GM19397 (cell line): ENCODE data around the gene RNF144B.
"Not testable (repeated sequence)": the region's sequence is repeated elsewhere in the genome, so short reads cannot be mapped to it uniquely, and the experiment has no call there.

Experiments used
- ATAC-seq: cut with Tn5 transposase; IDR thresholded peaks from one replicate; pipeline ENCODE4 v1.9.1; 2021; ENCODE audit warnings: mild to moderate bottlenecking, moderate library complexity; ENCODE audit not compliant: unreplicated experiment

Gene RNF144B

DNA sequence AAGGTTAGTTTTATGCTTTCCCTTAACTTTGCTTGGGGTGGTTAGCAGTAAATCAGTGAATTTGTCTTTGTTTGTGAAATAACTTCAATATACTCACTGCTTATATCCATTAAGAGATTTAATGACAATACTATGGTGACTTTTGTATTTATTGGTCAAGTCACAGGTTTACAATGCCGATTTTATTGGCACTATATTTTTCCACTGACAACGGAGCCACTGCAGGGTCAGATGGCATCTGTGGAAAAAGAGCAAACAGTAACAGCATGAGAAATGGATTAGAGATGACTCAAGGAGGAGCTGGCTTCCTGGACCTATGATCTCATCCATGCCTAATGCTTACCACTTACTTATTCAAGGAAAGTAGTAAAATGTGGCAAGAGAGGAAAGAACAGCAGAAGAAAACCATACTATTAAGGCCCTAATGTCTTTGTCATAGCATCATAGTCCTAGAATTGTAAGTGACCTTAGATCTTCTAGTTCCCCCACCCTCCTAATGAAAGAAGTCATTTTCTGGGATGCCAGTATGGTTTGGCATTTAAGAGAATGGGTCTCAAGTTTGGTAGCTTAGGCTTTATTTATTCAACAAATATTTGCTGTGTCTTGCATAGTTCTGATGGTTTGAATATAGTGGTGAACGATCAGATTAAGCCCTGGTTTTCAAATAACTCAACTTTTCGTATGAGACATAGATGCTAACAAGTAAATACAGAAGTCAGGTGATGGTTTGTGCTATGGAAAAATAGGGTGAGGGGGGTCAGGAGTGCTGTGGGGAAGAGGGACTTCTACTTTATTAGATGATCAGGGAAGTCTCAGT, 18.5 kb downstream of the RNF144B start:
- no peak for ATAC-seq

- no peak for ATAC-seq
These were observed 20.0 kb downstream of the RNF144B start for GRCh38 chr6:18406955-18407749.

DNA sequence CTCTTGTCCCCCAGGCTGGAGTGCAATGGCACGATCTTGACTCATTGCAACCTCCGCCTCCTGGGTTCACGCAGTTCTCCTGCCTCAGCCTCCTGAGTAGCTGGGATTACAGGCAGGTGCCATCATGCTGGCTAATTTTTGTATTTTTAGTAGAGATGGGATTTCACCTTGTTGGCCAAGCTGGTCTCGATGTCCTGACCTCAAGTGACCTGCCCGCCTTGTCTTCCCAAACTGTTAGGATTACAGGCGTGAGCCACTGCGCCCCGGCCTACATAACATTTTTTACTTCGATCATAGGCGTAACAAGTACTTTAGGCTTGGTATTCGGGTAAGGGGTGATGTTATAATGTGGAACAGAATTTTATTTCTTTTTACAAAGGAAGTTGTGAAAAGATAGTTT, 22.5 kb downstream of the RNF144B start:
- not testable (repeated sequence) for ATAC-seq

DNA sequence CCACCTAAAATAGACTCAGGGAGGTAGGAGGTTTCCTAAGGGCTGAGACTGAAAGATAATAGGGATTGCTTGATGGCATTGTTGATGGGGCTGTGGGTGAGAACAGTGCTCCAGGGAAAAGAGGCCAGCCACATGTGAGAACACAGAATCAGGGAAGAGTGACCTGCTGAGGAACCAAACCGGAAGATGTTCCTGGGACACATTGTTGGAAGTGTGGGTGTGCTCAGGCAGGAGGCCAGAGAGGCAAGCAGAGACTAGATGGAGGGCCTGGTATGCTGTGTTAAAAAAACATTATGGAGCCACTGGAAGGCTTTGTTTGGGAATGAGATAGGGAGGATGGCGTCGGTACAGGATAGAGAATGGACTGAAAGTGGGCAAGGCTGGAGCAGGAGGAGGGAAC, 23.3 kb downstream of the RNF144B start:
- ATAC-seq: no peak

- ATAC-seq: no peak
These were observed 24.9 kb downstream of the RNF144B start for GRCh38 chr6:18412068-18412467.

DNA sequence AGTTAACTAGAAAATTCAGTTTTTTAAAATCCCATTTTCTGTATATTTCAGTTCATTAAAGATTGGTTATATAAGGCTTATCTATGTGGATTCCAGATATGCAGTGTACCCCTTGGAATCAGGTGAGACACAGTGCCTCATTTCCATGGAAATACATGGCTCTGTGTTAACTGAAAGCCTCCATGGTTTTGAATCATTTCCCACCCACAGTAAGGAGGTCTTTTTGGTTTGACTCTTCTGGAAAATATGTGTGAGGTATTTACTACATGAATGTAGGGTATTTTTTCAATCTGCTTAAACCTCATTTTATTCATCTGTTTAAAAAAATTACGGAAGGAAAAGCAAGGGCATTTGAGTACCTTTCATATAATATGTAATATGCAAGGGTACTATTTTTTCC, 25.5 kb downstream of the RNF144B start:
- ATAC-seq: no peak

DNA sequence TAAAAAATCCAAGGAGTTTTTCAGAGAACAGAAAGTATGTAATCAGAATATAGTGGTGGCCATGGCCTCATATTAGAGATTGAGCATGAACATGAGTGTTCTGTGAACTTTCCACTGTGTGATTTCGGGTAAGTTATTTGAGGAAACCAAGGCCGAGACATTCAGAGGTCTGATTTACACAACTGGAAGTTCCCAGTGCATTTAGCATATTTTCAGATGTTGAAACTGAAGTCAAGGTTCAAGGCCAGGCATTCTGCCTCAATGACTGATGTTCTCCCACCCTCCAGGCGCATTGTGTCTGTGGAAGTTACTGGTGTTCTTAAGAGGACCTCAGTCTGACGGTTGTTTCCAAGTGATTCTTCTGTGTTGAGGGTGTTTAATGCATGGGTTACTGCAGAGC, 26.2 kb downstream of the RNF144B start:
- no peak for ATAC-seq

- no peak for ATAC-seq
These were observed 27.0 kb downstream of the RNF144B start for GRCh38 chr6:18414116-18414515.

- ATAC-seq: no peak
These were observed 28.1 kb downstream of the RNF144B start for GRCh38 chr6:18415207-18415606.

GRCh38 chr6:18415671-18416340, 28.7 kb downstream of the RNF144B start:
- no peak for ATAC-seq

DNA sequence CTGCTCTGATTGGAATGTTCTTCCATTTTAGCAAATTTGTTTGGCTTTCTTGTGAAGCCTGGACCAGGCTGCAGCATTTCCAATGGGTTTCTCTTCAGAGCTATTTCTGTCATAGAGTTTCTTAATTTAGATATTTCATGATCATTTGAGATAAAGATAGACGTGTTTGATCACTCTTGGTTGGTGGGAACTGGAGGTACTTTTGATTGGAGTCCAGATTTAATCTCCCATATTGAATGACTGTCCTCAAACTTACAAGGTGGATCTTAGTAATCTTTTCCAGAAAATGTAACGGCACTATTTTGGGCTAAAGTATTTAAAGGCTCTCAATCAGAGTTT, 29.2 kb downstream of the RNF144B start:
- ATAC-seq: no peak

DNA sequence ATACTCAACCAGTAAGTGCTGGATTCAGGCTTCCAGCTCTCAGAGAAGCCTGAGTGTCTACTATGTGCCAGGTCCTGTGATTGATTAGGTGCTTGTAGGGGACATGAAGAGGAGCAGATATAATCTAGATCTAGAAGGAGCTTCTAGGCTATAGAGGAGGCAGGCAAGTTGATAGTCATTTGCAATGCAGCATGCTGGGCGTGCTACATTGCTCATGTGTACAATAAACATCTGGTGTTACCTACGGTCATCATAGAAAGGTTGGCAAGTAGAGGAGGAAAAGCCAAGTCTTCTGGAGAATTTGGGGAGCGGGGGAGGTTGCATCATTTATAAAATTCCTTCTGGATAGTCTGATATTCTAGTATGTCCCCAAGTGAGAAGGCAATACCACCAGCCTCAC, 33.2 kb downstream of the RNF144B start:
- no peak for ATAC-seq

DNA sequence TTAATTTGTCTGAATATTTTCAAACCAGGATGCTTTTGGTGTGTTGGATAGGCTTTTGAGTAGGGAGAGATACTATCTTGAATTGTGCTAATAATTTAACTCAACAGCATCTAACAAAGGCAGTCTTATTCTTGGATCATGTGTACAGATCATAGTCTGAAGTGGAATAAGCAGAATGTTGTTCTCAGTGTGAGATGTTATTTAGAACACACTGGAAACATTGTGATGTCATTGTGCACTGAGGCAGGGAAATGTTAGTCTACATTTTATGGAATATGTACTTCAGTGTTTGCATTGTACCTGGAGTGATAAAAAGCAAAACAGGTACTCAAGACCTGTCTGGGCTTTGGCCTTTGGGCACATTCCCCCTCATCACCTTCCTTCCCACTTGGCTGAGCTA, 35.0 kb downstream of the RNF144B start:
- ATAC-seq: no peak

DNA sequence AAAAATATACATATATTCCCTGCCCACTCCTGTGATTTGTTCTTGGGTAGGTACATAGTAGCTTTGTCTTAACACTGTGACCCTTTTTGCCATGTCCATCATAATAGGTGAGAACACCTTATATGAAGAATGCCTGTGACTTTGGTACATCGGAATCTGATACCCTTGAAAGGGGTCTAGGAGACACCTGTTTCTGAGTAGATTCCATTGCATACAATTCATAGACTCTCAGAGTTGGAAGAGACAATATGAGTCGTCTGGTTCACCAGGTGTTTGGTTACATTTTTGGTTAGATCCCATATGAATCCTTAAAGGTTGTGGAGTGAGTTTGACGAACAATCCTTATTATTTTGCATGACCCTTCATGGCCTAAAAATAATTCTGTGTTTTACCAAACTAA, 36.3 kb downstream of the RNF144B start:
- no peak for ATAC-seq

DNA sequence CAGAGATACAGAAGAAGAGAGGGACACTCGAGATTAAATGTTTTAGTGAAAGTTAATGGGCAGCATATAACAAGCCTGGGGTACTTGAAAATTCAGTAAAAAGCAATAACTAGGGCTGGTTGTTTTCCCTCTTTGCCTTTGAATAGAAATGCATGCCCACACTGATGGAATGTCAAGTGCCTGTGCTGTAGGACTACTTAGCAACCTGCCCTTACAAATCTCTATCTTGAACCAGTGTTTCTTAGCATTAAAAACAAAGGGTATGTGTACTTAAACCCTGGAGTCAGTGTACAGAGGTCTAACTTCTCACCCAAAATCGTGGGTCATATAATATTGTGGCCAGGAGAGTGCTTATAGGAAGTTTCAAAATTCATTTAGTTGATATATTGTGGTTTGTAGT, 37.1 kb downstream of the RNF144B start:
- no peak for ATAC-seq

DNA sequence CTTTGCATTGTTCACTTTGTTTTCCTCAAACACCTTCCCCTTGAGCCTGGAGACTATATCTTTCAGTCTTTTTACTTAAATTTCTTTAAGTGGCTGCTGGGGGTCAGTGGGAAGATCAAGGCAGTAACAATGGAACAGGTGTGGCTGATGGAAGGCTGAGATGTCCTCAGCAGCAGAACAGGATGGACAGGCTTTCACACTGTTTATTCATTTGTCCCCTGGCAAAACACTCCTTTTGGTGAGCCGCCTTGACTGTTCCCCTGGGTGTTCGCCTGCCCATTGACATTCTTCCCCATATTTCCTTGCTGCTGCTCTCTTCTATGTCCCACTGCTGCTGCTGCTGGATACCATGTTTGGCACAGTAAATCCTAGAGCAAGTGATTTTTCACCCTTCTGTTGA, 38.1 kb downstream of the RNF144B start:
- no peak for ATAC-seq

DNA sequence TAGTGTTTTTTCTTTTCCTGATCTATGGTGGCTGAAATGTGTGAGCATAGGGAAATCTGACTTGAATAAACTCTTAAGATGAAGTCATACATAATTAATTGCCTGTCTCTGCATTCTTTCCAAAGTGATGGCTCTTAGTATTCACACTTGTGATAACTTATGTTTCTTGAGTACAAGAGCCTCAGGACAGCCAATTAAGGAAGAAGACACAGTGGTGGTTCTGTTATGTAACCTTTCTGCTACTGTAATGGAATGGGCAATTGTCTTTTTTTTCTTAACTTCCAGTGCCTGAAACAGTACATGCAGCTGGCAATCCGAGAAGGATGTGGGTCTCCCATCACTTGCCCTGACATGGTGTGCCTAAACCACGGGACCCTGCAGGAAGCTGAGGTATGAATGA, 40.1 kb downstream of the RNF144B start:
- ATAC-seq: no peak

DNA sequence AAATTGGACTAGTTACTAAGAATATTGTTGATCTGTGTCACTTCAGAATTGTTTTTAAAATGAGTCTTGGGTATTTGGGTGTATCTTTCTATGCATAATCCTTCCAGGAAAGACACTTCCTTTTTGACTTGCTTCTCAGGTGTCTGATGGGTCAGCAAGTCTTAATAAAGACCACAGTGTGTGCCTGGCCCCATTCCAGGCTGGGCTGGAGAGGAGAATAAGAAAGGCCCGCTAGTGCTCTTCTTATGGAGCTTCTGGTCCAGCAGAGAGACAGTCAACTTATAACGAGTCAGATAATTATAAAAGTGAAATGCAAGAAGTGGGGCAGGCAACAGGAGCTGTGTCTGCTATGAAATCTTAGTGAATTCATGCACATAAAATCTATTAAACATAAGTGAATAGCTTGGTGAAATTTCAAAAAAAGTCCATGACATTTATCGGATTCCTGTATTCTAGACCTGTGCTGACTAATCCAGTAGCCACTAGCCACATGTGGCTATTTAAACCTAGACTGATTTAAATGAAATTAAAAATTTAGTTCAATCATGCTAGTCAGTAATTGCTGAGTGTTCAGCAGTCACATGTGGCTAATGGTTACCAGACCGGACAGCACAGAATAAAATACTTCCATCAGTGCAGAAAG, 42.6 kb downstream of the RNF144B start:
- no peak for ATAC-seq

DNA sequence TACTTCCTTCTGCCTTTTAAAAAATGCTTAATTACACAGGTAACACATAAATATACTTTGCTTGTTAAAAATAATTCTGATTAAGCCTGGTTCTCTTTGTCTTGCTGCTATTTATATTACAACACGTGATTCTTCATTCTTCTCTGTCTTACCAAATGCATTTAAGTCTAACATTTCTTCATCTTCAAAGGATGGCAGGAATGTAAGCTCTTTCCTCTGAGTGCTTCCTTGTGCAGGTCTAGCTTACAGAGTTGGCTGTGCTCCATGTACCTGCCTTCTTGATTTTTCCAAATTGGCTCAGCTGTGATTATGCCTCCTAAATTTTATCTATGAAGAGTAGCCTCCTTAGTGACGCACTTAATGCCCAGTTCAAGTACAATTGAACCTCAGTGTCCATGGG, 44.4 kb downstream of the RNF144B start:
- no peak for ATAC-seq

DNA sequence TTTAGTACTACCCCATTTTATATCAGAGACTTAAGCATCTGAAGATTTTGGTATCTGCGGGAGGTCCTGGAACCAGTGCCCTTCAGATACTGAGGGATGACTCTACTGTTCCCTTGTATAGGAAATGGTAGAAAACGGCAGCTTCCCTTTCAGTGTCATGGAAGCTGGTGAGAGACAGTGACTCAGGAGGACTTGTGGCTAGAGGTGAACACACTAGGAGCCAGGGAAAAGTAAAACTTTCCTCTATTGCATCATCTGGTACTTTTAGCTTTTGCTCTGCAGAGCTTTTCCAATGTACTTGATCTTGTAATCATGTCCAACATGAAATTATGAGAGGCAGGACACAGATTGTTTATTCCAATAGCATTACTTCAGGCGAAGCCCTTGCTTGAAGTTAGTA, 45.0 kb downstream of the RNF144B start:
- no peak for ATAC-seq

GRCh38 chr6:18432619-18433018, 45.5 kb downstream of the RNF144B start:
- no peak for ATAC-seq
